GM12872 (cell line): Measurements from ENCODE around the gene KLK15.

Source experiments
- TF ChIP-seq, protein P1 (sequence below): IDR thresholded peaks from 3 replicates; pipeline ENCODE4 v1.5.1; 2011; ENCODE audit warnings: low read depth, mild to moderate bottlenecking, low read length, moderate library complexity; ENCODE audit not compliant: insufficient read depth

Gene KLK15

DNA sequence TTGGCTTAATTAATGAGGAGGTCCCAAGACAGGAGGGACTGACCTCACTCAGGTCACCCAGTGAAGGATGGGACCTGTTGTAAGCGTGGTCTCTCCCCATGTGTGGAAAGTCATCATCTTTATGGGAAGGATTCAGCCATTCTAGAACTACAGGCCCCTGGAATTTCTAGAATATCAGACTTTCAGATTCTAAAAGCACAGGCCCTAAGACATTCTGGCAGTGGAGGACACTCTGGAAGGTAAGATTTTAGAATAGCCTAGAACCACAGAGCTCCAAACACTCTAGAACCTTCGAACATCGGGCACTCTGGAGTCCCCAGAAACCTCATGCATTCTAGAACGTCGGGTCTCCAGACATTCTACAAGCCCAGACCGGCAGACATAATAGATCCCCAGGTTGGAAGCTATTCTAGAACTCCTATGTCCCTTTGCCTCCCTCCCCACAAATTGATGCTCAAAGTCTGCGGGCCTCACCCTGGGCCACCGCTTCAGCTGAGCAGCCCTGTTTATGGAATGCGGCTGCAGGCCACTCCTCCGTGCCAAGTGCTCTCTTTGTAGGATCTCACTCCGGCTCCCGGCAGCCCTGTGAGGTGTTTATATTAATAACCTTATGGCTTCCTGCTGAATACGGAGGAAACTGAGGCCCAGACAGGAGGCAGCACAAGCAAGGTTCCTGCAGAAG is 1.9 kb upstream of the KLK15 start:
- TF ChIP-seq, protein P1, sequence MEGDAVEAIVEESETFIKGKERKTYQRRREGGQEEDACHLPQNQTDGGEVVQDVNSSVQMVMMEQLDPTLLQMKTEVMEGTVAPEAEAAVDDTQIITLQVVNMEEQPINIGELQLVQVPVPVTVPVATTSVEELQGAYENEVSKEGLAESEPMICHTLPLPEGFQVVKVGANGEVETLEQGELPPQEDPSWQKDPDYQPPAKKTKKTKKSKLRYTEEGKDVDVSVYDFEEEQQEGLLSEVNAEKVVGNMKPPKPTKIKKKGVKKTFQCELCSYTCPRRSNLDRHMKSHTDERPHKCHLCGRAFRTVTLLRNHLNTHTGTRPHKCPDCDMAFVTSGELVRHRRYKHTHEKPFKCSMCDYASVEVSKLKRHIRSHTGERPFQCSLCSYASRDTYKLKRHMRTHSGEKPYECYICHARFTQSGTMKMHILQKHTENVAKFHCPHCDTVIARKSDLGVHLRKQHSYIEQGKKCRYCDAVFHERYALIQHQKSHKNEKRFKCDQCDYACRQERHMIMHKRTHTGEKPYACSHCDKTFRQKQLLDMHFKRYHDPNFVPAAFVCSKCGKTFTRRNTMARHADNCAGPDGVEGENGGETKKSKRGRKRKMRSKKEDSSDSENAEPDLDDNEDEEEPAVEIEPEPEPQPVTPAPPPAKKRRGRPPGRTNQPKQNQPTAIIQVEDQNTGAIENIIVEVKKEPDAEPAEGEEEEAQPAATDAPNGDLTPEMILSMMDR: no peak

DNA sequence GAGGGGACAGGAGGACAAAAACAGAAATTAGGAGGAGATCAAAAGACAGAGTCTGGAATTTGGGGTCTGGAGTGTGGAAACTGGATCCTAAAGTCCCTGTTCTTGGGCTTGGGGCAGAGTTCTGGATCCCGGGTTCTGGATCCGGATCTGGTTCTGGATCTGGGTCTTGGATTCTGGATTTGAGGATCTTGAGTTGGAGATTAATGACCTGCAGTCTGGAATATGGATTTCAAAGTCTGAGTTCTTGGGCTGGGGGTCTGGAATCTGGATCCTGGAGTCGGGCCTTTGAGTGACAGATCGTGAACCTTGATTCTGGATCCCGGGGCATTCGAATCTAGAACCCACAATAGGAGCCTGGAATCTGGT is 411 bp upstream of the KLK15 start:
- TF ChIP-seq, protein P1: no peak

DNA sequence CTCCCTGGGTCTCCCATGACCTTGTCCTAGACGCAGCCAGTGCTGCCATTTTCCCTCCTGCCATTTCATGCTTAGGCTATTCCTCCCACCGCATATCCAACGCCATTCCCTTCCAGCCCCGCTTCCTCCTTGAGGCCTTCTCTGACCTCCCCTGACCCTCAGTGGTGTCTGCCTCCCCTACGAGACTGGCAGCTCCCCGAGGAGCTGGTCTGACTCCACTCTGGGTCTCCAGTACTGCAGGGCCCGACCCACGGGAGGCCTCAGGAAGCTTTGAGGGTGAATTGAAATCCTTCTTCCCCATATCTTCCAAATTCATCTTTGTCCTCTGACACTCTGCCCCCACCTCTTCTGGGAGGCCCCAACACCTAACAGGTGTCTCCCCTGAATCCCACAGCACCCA is 708 bp downstream of the KLK15 start:
- TF ChIP-seq, protein P1: no peak

DNA sequence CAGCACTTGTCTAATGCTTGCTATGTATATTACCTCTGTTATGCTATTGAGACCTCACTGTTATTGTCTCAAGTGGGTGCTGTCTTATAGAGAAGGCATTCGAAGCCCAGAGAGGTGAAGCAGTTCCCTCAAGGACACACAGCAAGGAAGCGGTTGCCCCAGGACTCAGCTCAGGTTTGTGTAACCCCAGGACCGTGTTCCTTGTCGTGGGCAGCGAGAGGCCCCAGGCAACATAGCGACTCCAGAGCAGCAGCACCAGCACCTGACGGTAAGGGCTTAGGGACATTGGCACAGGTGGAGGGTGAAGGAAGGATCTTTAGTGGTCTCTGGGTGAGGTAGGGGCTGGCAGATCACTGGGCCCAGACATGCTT is 2.4 kb downstream of the KLK15 start:
- TF ChIP-seq, protein P1: no peak

DNA sequence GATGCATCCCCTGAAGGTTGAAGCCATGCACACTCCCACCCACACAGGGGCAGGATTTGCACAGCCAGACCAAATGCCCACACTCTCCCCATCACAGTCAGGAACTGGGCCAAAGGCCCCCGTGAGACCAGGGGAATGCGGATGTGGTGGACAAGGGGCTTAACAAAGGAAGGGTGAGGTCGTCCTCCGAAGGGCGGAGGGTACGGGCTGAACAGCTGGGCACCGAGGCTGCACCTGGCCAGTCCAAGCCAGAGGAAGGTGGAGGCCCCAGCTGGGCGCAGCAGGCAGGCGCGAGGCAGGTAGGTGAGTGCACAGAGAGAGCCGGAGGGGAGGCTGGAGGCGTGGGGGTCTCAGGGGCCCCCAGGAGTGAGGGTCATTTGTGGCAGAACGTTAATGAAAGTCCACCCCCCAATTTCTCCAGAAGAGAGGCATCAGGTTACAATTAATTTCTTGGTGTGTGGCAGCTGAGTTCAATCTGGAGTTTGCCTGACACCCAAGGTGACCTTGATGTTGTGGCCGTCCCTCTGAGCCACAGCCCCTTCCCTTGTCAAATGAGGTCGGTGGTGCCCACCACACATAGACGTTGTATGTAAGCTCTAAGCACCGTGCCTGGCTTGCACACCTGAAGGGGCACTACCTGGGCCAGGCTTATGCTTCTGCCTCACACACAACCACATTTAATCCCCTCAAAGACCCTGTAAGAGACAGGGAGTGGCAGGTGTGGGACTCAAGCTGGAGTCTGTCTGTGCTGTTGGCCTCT is 2.9 kb downstream of the KLK15 start:
- TF ChIP-seq, protein P1: no peak

DNA sequence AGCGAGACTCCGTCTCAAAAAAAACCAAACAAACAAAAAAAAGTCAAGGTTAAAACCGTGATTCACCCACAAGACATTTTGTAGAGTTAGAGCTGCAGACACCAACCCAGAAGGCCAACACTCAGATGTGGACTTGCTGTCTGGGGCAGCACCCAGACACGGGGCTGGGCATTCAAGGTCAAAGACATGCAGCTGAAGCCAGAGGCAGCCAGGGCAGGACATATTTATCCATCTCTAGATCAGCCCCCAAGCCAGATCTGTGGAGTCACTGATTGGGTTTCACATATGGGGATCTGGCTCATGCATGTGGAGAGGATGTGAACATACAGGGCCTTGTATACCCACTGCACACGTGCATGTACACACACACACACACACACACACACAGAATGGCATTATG is 3.6 kb downstream of the KLK15 start:
- TF ChIP-seq, protein P1: no peak

DNA sequence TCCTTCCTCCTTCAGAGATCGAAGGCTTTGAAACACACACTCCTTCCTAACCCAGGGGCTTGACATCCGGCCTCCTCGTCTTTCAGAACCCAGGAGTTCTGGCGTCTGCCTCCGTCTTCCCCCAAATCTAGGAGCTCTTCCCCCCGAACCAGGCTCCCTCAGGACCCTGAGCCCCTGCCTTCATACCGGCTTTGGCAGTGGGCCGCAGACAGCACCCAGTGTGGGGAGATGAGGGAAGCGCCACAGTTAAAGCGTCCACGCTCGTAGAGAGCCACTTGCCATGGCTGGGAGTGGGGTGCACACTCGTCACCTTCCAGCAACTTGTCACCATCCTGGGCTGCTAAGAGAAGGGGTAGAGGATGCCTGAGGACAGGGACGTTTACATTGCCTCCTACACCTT is 5.9 kb downstream of the KLK15 start:
- TF ChIP-seq, protein P1: no peak
